ENCODE data around the gene ATP9A.

ATP9A gene

GRCh38 chr20:51602131-51602530 is 166.1 kb downstream of the ATP9A start:
- no peak for DNase-seq (ENCODE audit: low read depth in 4 of 4, low spot score in 1 of 4)

GRCh38 chr20:51600950-51601349 is 167.2 kb downstream of the ATP9A start:
- DNase-seq (ENCODE audit: low read depth in 4 of 4, low spot score in 1 of 4), result no peak

- no peak for DNase-seq (ENCODE audit: low read depth in 4 of 4, low spot score in 1 of 4)
Observed at GRCh38 chr20:51600016-51600420, 168.2 kb downstream of the ATP9A start.

GRCh38 chr20:51598556-51598955 is 169.6 kb downstream of the ATP9A start:
- DNase-seq (ENCODE audit: low read depth in 4 of 4, low spot score in 1 of 4), result no peak

- DNase-seq (ENCODE audit: low read depth in 4 of 4, low spot score in 1 of 4), result no peak
Observed at GRCh38 chr20:51597389-51598231, 170.6 kb downstream of the ATP9A start.

GRCh38 chr20:51596668-51597388 is 171.4 kb downstream of the ATP9A start:
- DNase-seq (ENCODE audit: low read depth in 4 of 4, low spot score in 1 of 4), result no peak

- no peak for DNase-seq (ENCODE audit: low read depth in 4 of 4, low spot score in 1 of 4)
Observed at GRCh38 chr20:51595744-51596143, 172.4 kb downstream of the ATP9A start.

GRCh38 chr20:51595058-51595532 is 173.1 kb downstream of the ATP9A start:
- DNase-seq (ENCODE audit: low read depth in 4 of 4, low spot score in 1 of 4), result peak; percentile 45 to 72 (median 64)

- no peak for DNase-seq (ENCODE audit: low read depth in 4 of 4, low spot score in 1 of 4)
Observed at GRCh38 chr20:51594236-51595057, 173.7 kb downstream of the ATP9A start.

GRCh38 chr20:51593584-51593983 is 174.6 kb downstream of the ATP9A start:
- no peak for DNase-seq (ENCODE audit: low read depth in 4 of 4, low spot score in 1 of 4)

GRCh38 chr20:51592564-51592963 is 175.6 kb downstream of the ATP9A start:
- DNase-seq (ENCODE audit: low read depth in 4 of 4, low spot score in 1 of 4), result no peak

- no peak for DNase-seq (ENCODE audit: low read depth in 4 of 4, low spot score in 1 of 4)
Observed at GRCh38 chr20:51591871-51592270, 176.3 kb downstream of the ATP9A start.

- no peak for DNase-seq (ENCODE audit: low read depth in 4 of 4, low spot score in 1 of 4)
Observed at GRCh38 chr20:51588762-51589161, 179.4 kb downstream of the ATP9A start.

GRCh38 chr20:51587145-51587544 is 181.0 kb downstream of the ATP9A start:
- DNase-seq (ENCODE audit: low read depth in 4 of 4, low spot score in 1 of 4), result no peak

- DNase-seq (ENCODE audit: low read depth in 4 of 4, low spot score in 1 of 4), result no peak
Observed at GRCh38 chr20:51586005-51586440, 182.2 kb downstream of the ATP9A start.

- DNase-seq (ENCODE audit: low read depth in 4 of 4, low spot score in 1 of 4), result no peak
Observed at GRCh38 chr20:51585148-51585547, 183.0 kb downstream of the ATP9A start.

- DNase-seq (ENCODE audit: low read depth in 4 of 4, low spot score in 1 of 4), result no peak
Observed at GRCh38 chr20:51584737-51585136, 183.5 kb downstream of the ATP9A start.

GRCh38 chr20:51584116-51584515 is 184.1 kb downstream of the ATP9A start:
- no peak for DNase-seq (ENCODE audit: low read depth in 4 of 4, low spot score in 1 of 4)

- no peak for DNase-seq (ENCODE audit: low read depth in 4 of 4, low spot score in 1 of 4)
Observed at GRCh38 chr20:51583499-51583898, 184.7 kb downstream of the ATP9A start.

- DNase-seq (ENCODE audit: low read depth in 4 of 4, low spot score in 1 of 4), result no peak
Observed at GRCh38 chr20:51583073-51583472, 185.1 kb downstream of the ATP9A start.

- no peak for DNase-seq (ENCODE audit: low read depth in 4 of 4, low spot score in 1 of 4)
Observed at GRCh38 chr20:51581571-51581970, 186.6 kb downstream of the ATP9A start.
